ENCODE measurements around the gene GCNT4. TPM values are rescaled to one million over a fixed set of nuclear protein-coding genes. Genes with fewer than 3 reads are reported as not detected.

GCNT4 gene
- total and polyA plus RNA-seq, 5 donors from 2014 or later: 7.6 to 16.6 (median 12.8) TPM

DNA sequence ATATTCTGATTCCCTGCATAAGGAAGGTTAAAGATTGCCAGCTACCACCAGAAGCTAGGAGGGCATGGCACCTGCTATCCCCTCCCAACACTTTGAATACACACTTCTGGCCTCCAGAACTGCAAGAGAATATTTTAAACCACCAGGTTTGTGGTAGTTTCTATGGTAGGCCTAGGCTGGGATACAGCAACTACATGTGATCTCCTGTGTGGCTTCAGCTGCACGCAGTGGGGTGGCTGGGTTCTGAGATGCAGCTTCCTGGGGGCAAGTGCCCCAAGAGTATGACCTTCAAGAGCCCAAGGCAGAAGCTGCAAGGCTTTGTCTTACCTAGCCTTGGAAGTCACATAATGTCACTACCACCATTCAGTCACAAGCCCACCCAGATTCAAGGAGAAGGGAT is 39.6 kb downstream of the GCNT4 start:
- Histone ChIP-seq H3K27me3 (ENCODE audit: control insufficient read depth, insufficient read depth, low read length) (no peaks in the 10 kb centered on the region), H3K9me3 (ENCODE audit: control insufficient read depth in 2 of 2, low read length in 2 of 2) (no peaks in the 10 kb centered on the region), H3K36me3 (ENCODE audit: control insufficient read depth, insufficient read depth, low read length) (no peaks in the 10 kb centered on the region), H3K4me1 (ENCODE audit: control insufficient read depth, insufficient read depth, low read length, poor library complexity, severe bottlenecking) (no peaks in the 10 kb centered on the region), H3K4me3 (ENCODE audit: low read depth, low read length) (no peak overlapping the region), H3K27ac (ENCODE audit: insufficient read depth, low read length, poor library complexity, severe bottlenecking) (no peak overlapping the region)
- Mint-ChIP-seq H3K4me1 (peaks cover 4 to 14% (median 9%) of the 10 kb centered on the region in 4 donors), H3K27me3 (no peaks in the 10 kb centered on the region), H3K27ac (no peak overlapping the region), H3K36me3 (peaks cover 10% of the 10 kb centered on the region), H3K4me3 (no peak overlapping the region), H3K9me3 (peaks cover 0 to 4% (median 0%) of the 10 kb centered on the region in 7 donors)
- no peak for ATAC-seq (ENCODE audit: low read depth in 2 of 2)
- DNase-seq: no peak

GRCh38 chr5:75010838-75011237 is 41.5 kb downstream of the GCNT4 start:
- no peak for DNase-seq
- no peak overlapping the region for H3K4me3 Mint-ChIP-seq
- H3K9me3 Mint-ChIP-seq: peaks cover 0 to 6% (median 2%) of the 10 kb centered on the region in 7 donors

DNA sequence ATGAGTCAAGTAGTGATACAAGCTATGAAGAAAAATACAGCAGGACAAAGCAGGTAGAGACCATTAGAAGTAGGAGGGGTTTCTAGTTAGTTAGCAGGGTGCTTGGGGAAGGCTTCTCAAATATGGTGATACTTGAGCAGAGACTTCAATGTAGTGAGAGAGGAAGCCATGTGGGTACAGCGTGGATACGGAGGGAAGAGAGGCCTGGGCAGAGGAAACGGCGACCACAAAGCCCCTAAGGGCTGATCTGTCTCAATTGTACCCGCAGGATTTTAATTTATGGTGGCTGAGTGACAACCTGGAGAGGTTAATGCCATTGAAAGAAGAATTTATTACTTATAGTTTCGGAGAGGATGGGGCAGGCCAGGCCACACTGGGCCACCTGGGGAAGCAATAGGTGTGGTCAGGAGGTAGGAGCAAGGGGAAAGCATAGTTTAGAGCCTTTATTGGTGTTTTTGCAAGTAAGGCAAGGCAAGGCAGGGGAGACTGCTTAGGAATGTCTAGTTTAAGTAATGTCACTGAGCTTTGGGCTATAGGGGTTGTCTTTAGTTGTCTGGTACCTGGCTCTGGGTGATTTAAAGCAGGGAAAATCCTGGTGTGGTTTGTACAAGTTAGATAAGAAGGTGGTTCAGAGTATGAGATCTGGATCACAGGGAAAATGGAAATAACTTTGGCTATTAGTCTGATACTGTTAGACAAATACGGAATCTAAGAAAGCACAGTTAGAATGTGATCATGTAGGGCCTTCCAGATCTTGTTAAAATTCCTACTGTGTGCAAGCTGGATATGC is 42.6 kb downstream of the GCNT4 start:
- H3K9me3 Mint-ChIP-seq: peaks cover 0 to 7% (median 6%) of the 10 kb centered on the region in 7 donors
- H3K4me1 ChIP-seq (ENCODE audit: control insufficient read depth, insufficient read depth, low read length, poor library complexity, severe bottlenecking): no peaks in the 10 kb centered on the region
- ATAC-seq (ENCODE audit: low read depth in 2 of 2): no peak
- no peak overlapping the region for H3K27ac ChIP-seq (ENCODE audit: insufficient read depth, low read length, poor library complexity, severe bottlenecking)
- no peak overlapping the region for H3K4me3 Mint-ChIP-seq
- H3K27me3 ChIP-seq (ENCODE audit: control insufficient read depth, insufficient read depth, low read length): no peaks in the 10 kb centered on the region
- DNase-seq: no peak
- peaks cover 16% of the 10 kb centered on the region for H3K36me3 Mint-ChIP-seq
- H3K4me3 ChIP-seq (ENCODE audit: low read depth, low read length): no peak overlapping the region
- H3K9me3 ChIP-seq (ENCODE audit: control insufficient read depth in 2 of 2, low read length in 2 of 2): peaks cover 6 to 11% of the 10 kb centered on the region in 2 experiments
- H3K27ac Mint-ChIP-seq: no peak overlapping the region
- H3K27me3 Mint-ChIP-seq: no peaks in the 10 kb centered on the region
- peaks cover 0 to 14% (median 2%) of the 10 kb centered on the region in 4 donors for H3K4me1 Mint-ChIP-seq
- H3K36me3 ChIP-seq (ENCODE audit: control insufficient read depth, insufficient read depth, low read length): no peaks in the 10 kb centered on the region

More at GRCh38 chr5:75010838-75011237, 41.5 kb downstream of the GCNT4 start:
- H3K4me3 ChIP-seq (ENCODE audit: low read depth, low read length): no peak overlapping the region
- H3K27ac ChIP-seq (ENCODE audit: insufficient read depth, low read length, poor library complexity, severe bottlenecking): no peak overlapping the region
- peaks cover 2 to 4% of the 10 kb centered on the region in 2 experiments for H3K9me3 ChIP-seq (ENCODE audit: control insufficient read depth in 2 of 2, low read length in 2 of 2)
- peaks cover 12% of the 10 kb centered on the region for H3K36me3 Mint-ChIP-seq
- H3K4me1 ChIP-seq (ENCODE audit: control insufficient read depth, insufficient read depth, low read length, poor library complexity, severe bottlenecking): no peaks in the 10 kb centered on the region
- H3K4me1 Mint-ChIP-seq: peaks cover 0 to 14% (median 7%) of the 10 kb centered on the region in 4 donors
- no peak for ATAC-seq (ENCODE audit: low read depth in 2 of 2)
- H3K27me3 Mint-ChIP-seq: no peaks in the 10 kb centered on the region
- no peaks in the 10 kb centered on the region for H3K36me3 ChIP-seq (ENCODE audit: control insufficient read depth, insufficient read depth, low read length)
- H3K27ac Mint-ChIP-seq: peak overlapping the region in 1 of 3 donors; percentile 27
- no peaks in the 10 kb centered on the region for H3K27me3 ChIP-seq (ENCODE audit: control insufficient read depth, insufficient read depth, low read length)

DNA sequence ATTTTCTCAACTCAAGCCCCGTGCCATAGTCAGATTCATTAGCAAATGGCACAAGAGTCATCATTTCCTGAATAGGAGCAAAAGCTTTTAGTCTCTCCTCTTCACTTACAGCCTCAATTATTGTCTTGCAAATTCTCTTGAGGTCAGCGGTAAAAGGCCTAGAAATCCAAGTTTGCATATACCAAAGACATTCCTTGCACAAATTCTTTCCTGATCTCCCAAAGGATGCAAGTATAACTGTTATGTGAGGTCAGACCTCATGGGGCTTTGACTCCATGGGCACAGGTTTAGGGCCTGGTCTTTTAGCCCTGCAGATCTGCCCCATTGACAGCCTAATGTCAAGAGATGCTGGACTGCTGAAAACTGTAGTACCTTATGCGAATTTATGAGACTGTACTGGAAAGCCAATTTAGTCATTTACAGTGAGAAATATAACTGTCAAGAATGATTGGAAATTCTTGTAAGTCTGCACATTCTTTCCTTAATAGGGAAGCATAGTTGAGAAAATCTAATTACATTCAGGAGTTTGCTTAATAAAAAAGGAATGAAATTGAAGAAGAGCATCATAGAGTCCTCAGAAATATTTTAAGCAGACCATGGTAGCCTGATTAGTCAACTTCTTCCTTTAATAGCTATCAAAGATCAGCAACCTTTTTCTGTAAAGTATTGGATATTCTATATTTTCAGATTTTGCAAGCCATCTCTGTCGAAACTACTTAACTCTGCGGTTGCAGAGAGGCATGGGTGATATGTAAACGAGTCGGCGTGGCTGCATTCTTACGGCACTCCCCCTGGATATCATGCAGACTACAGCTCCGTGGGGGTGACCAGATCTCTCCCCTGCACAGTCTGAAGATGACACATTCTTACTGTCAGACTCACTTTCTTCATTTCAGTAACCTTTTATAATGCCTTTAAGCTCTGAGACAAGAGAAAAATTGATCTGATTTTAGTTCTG is 45.2 kb downstream of the GCNT4 start:
- H3K9me3 ChIP-seq (ENCODE audit: control insufficient read depth in 2 of 2, low read length in 2 of 2): peaks cover 6 to 11% of the 10 kb centered on the region in 2 experiments
- DNase-seq: no peak
- Mint-ChIP-seq H3K4me3 (no peak overlapping the region), H3K27me3 (no peaks in the 10 kb centered on the region), H3K9me3 (peaks cover 0 to 13% (median 4%) of the 10 kb centered on the region in 7 donors), H3K27ac (no peak overlapping the region), H3K4me1 (peaks cover 0 to 13% (median 2%) of the 10 kb centered on the region in 4 donors), H3K36me3 (peaks cover 14% of the 10 kb centered on the region)
- no peaks in the 10 kb centered on the region for H3K36me3 ChIP-seq (ENCODE audit: control insufficient read depth, insufficient read depth, low read length)
- no peaks in the 10 kb centered on the region for H3K27me3 ChIP-seq (ENCODE audit: control insufficient read depth, insufficient read depth, low read length)
- H3K4me3 ChIP-seq (ENCODE audit: low read depth, low read length): no peak overlapping the region
- no peak for ATAC-seq (ENCODE audit: low read depth in 2 of 2)
- no peaks in the 10 kb centered on the region for H3K4me1 ChIP-seq (ENCODE audit: control insufficient read depth, insufficient read depth, low read length, poor library complexity, severe bottlenecking)
- H3K27ac ChIP-seq (ENCODE audit: insufficient read depth, low read length, poor library complexity, severe bottlenecking): no peak overlapping the region

- peaks cover 4% of the 10 kb centered on the region for H3K27me3 Mint-ChIP-seq
- DNase-seq: no peak
- no peak overlapping the region for H3K4me3 Mint-ChIP-seq
- H3K27me3 ChIP-seq (ENCODE audit: control insufficient read depth, insufficient read depth, low read length): no peaks in the 10 kb centered on the region
- no peak overlapping the region for H3K4me3 ChIP-seq (ENCODE audit: low read depth, low read length)
- ATAC-seq (ENCODE audit: low read depth in 2 of 2): no peak
- no peaks in the 10 kb centered on the region for H3K4me1 ChIP-seq (ENCODE audit: control insufficient read depth, insufficient read depth, low read length, poor library complexity, severe bottlenecking)
- peaks cover 0 to 13% (median 4%) of the 10 kb centered on the region in 7 donors for H3K9me3 Mint-ChIP-seq
- peaks cover 0 to 9% (median 2%) of the 10 kb centered on the region in 4 donors for H3K4me1 Mint-ChIP-seq
- peaks cover 10% of the 10 kb centered on the region for H3K36me3 Mint-ChIP-seq
- no peaks in the 10 kb centered on the region for H3K36me3 ChIP-seq (ENCODE audit: control insufficient read depth, insufficient read depth, low read length)
- H3K9me3 ChIP-seq (ENCODE audit: control insufficient read depth in 2 of 2, low read length in 2 of 2): peaks cover 6 to 11% of the 10 kb centered on the region in 2 experiments
- no peak overlapping the region for H3K27ac Mint-ChIP-seq
- H3K27ac ChIP-seq (ENCODE audit: insufficient read depth, low read length, poor library complexity, severe bottlenecking): no peak overlapping the region
Measured at GRCh38 chr5:75005561-75005960, 46.8 kb downstream of the GCNT4 start.

Other genes starting within 250 kb of the GCNT4 start
- 7.4 TPM for gene FAM169A, start 186.2 kb downstream of the GCNT4 start, total RNA-seq
- 1 to 10 TPM; 2.5 to 6.3 (median 4.5) TPM for gene FAM169A, start 186.2 kb downstream of the GCNT4 start, polyA plus RNA-seq
- gene ANKRD31, start 184.3 kb upstream of the GCNT4 start, total RNA-seq: 0.52 TPM
- under 1 TPM; 0.48 to 0.65 (median 0.51) TPM for gene ANKRD31, start 184.3 kb upstream of the GCNT4 start, polyA plus RNA-seq